GM04503 (cell line): ENCODE measurements around the gene NFAT5.

ENCODE experiments used
- DNase-seq: peaks from one replicate; pipeline ENCODE4 v3.0.0-alpha.2; 2012; ENCODE audit warnings: low read depth

Gene NFAT5

DNA sequence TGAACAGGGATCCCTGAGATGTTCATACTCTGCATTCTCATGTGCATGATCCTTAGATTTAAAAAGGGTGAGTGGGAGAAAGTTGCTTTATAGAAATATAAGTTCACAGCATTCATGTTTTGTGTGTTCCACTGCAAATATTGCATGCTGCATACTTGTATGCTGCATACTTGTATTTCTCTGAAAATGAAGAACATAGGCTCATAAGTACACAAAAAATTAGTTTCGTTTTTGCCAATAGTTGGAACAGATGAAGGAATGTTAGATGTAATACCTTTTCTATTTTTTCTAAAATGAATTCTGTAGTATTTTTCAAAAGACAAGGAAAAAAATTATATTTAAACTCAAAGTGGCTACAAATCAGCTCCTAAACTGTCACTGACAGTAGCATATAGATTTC lies 79.0 kb downstream of the NFAT5 start:
- no peak for DNase-seq

DNA sequence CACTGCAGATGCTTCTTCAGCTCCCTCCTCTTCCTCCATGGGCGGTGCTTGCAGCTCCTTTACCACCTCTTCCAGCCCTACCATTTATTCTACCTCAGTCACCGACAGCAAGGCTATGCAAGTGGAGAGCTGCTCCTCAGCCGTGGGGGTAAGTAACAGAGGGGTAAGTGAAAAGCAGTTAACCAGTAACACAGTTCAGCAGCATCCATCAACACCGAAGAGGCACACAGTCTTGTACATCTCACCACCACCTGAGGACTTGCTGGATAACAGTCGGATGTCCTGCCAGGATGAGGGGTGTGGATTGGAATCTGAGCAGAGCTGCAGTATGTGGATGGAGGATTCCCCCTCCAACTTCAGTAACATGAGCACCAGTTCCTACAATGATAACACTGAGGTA lies 81.3 kb downstream of the NFAT5 start:
- DNase-seq: no peak

DNA sequence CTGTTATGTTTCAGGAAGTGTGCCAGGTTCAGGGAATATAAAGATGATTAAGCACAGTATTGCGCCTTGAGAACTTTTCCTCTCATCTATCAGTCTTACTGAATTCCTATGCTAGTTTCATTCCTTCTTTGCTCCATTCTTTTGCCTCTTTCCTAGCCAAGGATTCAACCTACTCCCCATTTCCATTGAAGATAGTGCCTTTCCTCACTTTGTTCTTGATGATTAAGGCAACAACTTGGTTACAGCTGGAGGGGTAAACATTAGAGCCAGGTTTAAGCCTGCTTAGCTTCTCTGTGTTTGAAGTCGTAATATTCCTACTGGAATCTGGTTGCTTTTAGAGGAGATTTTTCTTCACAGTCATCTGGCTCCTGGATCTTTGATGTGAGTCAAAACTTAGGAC lies 85.5 kb downstream of the NFAT5 start:
- DNase-seq: no peak

DNA sequence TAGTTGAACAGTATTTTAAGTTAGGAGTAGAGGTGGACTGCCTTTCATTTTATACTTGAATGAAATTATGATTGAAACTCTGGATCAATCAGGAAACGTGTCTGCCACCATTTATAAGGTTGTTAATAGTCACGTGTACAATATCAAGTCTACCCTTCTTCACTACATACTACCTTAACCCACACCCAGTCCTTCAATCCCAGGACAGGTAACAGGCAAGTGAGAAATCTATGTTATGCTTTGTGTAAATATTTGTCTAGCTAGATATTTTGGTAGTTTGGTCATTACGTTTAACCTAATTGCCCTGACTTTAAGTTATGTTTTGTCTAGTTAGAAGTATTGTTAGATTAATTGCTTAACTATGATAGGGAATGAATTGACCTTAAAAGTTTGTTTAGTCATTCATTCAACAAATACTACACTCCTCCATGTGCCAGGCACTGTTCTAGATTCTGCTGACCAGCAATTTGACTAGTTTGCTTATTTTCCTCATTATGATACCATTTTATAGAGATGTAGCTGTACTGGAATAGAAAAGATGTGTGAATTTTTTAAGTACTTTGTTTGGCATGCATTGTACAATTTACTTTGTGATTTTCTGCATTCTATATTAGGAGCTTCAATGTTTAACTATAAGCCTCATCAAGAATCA lies 88.6 kb downstream of the NFAT5 start:
- DNase-seq: no peak

DNA sequence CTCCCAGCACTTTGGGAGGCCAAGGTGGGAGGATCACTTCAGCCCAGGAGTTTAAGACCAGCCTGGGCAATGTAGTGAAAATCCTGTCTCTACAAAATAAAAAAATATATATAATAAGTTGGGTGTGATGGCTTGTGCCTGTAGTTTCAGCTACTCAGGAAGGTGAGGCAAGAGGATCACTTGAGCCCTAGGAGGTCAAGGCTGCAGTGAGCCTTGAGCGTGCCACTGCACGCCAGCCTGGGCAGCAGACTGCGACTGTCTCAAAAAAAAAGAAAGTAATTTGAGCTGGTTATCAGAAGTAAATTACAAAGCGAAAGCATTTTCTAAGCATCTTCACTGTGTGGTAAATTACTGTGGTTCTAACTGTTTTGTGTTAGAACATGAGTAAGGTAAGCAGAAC lies 94.4 kb downstream of the NFAT5 start:
- DNase-seq: no peak

DNA sequence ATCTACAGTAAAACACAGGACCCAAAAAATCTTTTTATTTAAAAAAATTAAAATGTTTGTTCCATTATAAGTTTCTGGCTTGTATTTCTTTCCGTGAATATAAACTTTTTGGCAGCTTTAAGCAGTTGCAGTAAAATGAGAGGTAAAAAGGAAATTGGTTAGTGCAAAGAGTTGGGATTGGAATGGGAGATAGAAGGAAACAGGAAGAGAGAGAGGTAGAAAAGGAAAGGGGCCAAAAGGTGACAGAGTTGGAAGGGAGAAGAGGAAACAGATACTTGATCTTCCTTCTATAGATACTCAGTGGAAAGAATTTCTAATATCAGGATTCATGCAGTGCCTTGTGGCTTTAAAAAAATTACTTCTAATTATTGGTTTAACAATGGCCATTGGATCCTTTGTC lies 97.1 kb downstream of the NFAT5 start:
- no peak for DNase-seq

DNA sequence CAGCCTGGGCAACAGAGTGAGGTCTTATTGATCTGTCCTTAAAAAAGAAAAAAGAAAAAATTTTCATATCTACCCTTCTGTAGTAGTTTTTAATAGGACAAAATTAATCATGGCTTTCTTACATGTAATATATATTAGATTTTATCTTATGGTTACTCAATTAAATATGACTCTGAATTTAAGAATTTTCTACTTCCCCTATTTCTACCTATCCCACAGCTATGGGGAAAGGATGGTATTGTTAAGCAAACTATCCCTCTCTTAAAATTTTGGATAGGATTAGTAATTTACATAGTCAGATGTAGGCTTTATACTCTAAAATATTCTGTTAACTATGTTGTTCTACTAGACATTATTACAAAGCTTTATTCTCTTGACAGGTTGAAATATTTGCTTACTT lies 98.1 kb downstream of the NFAT5 start:
- no peak for DNase-seq

DNA sequence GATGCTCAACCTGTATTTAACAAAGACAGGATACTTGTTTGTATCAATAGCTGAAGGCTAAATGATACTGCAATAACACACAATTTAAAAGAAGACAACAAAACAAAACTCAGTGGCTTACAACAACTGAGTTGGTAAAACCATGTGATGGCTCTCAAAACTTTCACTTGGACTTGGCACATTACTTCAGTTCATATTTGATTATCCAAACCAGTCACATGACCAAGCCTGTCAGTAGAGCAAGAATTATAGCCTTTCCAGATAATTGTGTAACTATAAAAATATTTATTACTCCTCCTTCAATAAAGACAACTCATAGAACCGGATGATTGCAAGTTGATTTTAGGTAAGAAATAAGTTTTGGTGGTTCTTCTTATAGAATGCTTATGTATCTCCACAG lies 103.8 kb downstream of the NFAT5 start:
- no peak for DNase-seq

DNA sequence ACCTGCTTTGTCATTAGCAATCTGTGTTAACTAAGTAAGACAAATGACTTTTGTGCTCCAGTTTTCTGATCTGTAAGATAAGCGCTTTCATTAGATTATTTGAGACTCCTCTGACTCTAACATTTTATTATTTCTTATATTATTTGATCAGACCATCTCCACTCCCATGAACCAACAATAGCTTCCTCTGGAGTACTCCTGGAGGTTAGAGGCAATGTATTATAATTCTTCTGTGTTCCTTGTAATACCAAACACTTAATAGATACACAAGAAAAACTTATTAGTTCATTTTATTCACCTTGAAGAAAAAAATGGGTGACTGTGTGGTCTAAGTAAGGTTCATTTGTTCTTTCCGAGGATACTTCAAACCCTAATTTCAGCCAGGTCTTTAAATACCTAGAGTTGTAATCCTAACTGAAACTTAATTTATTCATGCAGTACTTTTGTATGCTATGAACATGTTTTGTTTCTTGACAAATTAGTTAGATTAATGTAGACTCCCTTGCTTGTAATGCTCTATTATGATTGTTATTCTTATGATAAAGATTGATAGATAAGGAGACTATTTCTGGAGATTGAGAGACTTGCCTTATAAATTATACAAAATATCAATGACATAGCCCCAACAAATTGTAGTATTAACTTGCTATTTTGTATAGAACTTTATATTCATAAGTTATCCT lies 106.7 kb downstream of the NFAT5 start:
- no peak for DNase-seq

DNA sequence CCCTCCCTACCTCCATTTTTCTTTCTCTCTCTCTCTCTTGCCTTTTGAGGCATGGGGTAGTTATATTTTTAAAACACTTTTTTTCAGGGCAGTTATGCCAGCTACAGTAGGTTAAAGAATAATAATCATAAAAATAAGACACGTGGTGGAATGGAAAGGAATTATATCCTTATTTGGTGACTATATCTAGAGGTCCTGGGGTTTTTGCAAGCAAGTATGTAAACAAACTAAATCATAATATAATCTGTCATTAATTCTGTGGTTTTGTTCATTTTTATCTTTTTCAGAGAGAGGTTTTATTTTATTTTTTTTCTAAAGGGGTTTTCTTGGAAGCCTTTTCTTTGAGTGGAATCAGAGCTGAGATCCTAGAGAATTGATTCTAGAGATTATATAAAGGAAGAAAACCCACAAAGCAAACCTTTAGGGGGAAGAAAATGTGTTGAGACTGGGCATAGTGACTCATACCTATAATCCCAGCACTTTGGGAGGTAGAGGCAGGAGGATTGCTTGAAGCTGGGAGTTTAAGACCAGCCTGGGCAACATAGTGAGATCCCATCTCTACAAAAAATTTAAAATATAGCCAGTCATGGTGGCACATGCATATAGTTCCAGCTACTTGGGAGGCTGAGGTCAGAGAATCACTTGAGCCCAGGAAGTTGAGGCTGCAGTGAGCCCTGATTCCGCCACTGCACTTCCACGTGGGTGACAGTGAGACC lies 107.4 kb downstream of the NFAT5 start:
- DNase-seq: peak; percentile 13

DNA sequence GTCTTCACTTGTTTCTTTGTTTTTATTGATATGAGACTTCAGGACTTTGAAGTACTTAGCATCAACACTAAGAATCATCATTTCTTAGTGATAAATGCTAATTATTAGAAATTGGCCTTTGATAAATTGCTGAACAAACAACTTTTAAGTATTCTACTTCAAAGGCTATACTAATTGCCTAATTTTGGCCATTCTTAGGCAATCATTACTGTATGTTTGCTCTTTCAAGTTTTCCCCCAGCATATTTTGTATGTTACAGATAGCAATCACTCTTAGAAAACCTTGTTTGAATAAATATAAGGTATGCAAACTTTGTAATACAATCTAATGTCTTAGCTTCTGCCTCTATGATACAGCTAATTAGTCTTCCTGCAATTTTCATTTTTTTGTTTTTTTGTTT lies 114.6 kb downstream of the NFAT5 start:
- DNase-seq: no peak

DNA sequence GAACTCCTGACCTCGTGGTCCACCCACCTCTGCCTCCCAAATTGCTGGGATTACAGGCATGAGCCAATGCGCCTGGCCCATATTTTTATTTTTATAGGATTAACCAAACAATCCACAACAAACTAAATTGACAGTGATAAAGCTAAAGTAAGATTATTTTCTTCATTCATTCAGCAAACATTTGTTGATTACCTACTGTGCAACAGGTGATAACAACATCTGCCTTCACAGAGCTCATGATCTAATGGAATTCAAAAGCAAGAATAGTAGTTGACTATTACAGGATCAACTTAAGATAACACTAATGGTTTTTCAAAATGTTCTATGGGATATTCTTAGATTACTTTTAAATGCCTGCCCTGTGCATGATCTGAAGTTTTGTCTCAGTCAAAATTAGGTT lies 122.8 kb downstream of the NFAT5 start:
- no peak for DNase-seq

DNA sequence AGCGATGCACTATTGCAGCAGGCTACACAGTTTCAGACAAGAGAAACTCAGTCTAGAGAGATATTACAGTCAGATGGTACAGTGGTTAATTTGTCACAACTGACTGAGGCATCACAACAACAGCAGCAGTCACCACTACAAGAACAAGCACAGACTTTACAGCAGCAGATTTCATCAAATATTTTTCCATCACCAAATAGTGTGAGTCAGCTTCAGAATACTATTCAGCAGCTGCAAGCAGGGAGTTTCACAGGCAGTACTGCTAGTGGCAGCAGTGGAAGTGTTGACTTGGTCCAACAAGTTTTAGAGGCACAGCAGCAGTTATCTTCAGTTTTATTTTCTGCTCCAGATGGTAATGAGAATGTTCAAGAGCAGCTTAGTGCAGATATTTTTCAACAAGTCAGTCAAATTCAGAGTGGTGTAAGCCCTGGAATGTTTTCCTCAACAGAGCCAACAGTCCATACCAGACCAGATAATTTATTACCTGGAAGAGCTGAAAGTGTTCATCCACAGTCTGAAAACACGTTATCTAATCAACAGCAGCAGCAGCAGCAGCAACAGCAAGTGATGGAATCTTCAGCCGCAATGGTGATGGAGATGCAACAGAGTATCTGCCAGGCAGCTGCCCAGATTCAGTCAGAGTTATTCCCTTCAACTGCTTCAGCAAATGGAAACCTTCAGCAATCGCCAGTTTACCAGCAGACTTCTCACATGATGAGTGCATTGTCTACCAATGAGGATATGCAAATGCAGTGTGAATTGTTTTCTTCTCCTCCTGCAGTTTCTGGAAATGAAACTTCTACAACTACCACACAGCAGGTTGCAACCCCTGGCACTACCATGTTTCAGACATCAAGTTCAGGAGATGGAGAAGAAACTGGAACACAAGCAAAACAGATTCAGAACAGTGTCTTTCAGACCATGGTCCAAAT lies 126.5 kb downstream of the NFAT5 start:
- DNase-seq: peak; percentile 45

DNA sequence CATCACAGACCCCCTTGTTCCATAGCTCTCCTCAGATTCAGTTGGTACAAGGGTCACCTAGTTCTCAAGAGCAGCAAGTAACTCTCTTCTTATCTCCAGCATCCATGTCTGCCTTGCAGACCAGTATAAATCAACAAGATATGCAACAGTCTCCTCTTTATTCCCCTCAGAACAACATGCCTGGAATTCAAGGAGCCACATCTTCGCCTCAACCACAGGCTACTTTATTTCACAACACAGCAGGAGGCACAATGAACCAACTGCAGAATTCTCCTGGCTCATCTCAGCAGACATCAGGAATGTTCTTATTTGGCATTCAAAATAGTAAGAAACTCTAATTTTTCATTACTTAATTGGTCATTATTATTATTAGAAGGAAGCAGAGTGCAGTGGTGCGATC lies 128.2 kb downstream of the NFAT5 start:
- no peak for DNase-seq

DNA sequence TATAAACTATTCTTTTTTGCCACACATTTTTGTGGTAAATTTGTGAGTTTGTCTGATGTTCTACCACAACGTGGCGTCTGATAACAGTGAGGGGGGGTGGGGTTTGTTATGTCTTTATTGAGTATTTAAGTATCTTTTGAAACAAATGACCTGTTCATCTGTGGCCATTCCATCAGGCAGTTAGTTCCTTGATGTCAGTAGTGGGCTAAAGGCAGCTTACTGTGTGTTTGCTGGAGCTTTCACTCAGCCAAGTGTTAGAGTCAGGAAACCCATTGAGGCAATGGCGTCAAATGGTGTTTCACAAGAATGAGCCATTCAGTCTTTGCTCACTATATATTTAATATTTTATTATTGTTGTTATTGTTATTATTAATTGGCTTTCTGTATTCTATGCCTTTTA lies 132.6 kb downstream of the NFAT5 start:
- no peak for DNase-seq

DNA sequence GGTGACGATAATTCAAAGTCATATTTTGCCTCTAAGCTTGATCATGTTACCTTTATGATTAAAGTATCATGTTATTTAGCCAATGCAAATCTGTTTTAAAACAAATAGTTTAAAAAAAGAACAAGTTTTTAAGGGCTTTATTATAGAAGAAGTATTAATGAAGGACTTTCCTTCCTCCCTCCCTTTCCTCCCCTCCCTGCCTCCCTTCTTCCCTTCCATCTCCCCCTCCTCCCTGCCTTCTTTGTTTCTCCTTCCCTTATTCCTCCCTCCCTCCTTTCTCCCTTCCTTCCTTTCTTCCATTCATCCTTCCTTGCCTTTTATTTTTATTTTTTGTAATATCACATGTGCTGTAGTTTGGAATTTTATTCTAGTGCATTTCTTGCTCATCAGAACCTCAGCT lies 134.1 kb downstream of the NFAT5 start:
- no peak for DNase-seq

DNA sequence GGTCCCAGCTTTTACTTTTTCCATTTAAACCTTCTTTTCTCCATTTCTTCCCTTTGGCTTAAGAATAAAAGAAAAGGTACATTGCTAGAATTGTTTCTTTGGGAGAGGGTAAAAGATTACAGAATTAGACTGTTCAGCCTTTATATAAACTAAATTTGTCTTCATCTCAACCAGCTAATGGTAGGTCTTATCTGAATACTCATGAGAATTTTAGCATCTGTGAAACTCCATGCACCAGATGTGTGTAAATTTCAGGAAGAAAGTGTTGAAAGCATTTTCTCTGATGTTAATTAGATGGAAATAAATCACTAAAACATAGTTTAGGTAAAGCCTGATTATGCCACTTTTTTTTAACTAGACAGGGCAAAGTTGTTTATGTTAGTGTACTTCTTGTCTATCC lies 135.7 kb downstream of the NFAT5 start:
- no peak for DNase-seq

DNA sequence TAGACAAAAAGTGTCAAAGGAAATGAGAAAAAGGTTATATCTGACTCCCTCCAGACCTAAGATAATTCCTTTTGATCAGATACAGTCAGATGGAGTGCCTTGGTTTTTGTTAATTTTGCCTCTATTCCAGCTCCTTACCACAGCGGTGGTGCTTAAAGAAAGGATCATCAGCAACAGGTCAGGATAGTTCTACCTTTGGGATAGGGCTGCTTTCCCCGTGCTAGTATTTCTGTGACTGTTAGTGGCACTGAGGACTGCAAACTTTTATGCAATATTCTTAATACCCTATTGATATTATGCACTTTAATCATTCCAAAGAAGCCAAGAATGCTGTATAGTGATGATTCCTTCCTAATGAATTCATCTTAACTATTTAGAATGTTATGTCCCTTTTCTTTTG lies 136.1 kb downstream of the NFAT5 start:
- no peak for DNase-seq

DNA sequence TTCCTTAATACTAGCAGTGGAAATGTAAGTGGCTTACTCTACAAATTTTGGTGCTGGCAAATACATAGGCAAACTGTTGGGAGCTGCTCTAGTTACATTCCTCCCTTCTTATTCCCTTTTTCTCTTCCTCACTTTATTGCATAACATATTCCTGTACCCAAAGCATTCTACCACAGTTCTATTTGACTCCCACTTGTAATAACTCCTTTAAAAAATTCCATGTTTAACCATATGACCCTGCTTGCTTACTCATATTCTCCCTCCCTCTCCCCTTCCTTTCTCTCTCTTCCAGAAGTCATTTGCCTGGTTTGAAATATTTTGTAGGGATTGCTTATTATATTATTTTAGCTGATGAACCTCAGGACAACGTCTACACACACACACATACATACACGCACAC lies 137.9 kb downstream of the NFAT5 start:
- peak; percentile 16 for DNase-seq

DNA sequence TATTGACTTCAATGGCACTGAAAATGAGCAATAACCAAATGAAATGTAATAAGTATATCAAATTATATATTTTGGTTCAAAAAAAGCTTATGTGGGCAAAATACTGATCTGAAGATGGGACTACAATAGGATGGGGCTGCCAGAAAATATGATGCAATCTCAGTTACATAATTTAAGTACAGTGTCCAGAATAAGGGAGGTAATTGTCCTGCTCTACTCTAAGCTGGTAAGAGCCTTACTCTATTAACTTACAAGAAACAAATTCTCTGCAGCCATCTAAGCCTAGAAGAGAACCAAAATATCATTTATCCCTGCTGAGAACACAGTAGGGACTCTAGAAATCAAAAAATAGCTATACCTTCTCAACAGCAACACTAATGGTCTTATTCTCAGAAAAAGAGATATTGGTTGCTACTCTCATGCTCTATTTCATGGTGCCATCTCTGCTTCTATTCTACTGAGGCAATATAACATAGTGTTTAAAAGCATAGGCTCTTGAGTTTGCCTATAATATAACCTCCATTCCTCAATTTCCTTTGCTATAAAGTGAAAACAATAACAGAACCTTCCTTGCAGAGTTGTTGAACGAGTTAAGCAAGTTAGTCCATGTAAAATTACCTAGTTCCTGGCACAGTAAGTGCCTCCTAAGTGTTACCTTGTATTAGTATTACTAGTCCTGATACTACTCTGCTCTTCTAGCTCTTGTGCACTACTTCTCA lies 140.6 kb downstream of the NFAT5 start:
- peak; percentile 19 for DNase-seq

DNA sequence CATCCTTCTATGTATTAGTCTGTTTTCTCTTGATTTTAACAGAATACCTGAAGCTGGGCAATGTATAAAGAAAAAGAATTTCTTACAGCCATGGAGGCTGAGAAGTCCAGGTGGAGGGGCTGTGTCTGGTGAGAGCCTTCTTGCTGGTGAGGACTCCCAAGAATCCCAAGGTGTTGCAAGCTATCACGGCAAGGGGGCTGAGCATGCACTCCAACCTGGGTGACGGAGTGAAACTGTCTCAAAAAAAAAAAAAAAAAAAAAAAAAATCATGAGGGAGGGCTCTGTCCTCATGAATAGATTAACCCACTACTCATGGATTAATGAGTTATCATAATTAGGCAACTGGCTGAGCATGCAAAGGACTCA lies 141.2 kb downstream of the NFAT5 start:
- no peak for DNase-seq
